ENCODE results near the gene CALML4.

Gene CALML4, protein sequence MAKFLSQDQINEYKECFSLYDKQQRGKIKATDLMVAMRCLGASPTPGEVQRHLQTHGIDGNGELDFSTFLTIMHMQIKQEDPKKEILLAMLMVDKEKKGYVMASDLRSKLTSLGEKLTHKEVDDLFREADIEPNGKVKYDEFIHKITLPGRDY

DNA sequence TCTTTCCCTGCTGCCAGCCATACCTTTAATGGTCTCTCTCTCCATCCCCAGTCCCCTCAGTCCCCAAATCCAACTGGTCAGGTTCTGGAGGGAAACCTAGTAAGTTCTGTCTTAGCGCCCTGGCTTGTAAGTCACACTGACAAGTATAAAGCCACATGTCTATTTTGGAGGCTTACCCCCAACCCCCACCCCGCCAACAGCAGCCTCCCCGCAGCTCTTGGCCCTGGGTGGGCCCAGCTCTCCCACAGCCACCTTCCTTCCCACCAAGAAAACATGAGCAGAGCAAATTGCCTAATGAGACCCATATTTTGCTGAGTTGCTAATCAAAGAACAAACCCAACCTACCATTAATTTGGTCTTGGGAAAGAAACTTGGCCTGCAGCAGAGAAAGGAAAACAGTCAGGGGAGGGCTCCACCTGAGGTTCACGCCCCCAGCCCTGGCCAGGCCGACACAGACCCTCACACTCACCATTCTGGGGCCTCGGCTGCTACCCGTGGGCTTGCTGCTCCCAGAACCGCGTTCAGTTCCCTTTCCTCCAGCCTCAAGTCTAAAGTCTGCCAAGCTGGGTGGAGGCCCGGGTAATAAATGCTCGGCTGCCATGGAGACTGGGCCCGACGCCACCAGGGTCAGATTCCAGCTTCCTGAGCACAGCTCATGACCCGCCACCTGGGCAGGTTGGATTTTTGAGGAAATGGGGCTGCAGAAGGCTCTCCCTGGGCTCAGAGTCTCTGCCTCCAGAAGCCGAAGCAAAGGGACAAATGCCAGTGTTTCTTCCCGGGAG, at the start of gene CALML4:
CALML4 (minus strand) TSS at position 557 of the 782 bp plus-strand sequence; CDS start at position 472, 85 bp downstream.
- H3K4me3 ChIP-seq (replicated peaks in 1 of 2; ENCODE audit: low read depth in 2 of 2, low read length in 2 of 2) = no peak within 1 kb of the TSS
- TF ChIP-seq, protein P1, sequence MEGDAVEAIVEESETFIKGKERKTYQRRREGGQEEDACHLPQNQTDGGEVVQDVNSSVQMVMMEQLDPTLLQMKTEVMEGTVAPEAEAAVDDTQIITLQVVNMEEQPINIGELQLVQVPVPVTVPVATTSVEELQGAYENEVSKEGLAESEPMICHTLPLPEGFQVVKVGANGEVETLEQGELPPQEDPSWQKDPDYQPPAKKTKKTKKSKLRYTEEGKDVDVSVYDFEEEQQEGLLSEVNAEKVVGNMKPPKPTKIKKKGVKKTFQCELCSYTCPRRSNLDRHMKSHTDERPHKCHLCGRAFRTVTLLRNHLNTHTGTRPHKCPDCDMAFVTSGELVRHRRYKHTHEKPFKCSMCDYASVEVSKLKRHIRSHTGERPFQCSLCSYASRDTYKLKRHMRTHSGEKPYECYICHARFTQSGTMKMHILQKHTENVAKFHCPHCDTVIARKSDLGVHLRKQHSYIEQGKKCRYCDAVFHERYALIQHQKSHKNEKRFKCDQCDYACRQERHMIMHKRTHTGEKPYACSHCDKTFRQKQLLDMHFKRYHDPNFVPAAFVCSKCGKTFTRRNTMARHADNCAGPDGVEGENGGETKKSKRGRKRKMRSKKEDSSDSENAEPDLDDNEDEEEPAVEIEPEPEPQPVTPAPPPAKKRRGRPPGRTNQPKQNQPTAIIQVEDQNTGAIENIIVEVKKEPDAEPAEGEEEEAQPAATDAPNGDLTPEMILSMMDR (IDR thresholded peaks at IDR 0.05; ENCODE audit: low read depth, low read length) = no peak
- DNase-seq (ENCODE audit: low read depth in 2 of 2) = peak in 1 of 2 donors; percentile 61

DNA sequence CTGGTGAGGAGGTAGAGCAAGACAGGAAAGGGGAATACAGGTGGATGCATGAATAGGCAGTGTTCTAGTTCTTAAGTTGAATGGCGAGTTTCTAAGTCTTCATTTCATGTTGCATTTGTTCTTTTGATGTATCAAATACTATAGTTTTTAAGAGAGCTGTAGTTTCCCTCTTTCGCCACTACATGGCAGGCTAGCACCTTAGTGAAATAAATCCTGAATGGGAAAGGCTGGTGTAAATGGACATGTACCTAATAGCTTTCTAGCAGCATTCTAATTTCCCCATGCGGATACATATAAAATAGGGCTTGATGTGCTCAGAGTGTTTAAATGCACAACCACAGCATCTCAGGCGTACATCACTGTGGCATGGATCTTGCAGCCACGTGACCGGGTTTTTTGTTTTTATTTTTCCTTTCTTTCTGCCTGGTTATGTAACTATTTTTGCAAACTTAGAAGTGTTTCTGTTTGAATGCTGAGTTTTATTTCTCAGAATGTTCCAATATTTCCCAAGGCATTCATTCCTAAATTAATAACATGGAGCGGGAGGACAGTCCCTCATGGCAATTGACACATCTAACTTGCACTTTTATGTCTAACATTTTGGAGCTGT, 47.9 kb upstream of the CALML4 start:
- no peak overlapping the region for H3K4me3 ChIP-seq (replicated peaks in 1 of 2; ENCODE audit: low read depth in 2 of 2, low read length in 2 of 2)
- TF ChIP-seq, protein P1 (IDR thresholded peaks at IDR 0.05; ENCODE audit: low read depth, low read length) = peak; percentile 79
- peak; percentile 89 for DNase-seq (ENCODE audit: low read depth in 2 of 2)

DNA sequence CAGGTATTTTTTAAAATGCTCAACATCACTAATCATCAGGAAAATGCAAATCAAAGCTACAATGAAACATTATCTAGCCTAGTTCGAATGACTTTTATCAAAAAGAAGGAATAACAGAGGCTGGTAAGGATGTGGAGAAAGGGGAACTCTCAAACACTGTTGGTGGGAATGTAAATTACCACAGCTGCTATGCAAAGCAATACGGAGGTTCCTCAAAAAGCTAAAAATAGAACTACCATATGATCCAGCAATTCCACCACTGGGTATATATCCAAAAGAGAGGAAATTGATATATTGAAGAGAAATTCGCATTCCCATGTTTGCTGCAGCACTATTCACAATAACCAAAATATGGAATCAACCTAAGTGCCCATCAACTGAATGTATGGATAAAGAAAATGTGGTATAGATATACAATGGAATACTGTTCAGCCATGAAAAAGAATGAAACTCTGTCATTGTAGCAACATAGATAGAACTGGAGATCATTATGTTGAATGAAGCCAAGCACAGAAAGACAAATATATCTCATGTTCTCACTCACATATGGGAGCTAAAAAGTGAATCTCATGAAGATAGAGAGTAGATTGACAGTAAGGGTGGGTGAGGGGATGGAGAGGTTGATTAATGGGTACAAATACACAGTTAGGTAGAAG, 44.1 kb upstream of the CALML4 start:
- no peak for DNase-seq (ENCODE audit: low read depth in 2 of 2)
- H3K4me3 ChIP-seq (replicated peaks in 1 of 2; ENCODE audit: low read depth in 2 of 2, low read length in 2 of 2) = no peak overlapping the region
- TF ChIP-seq, protein P1 (IDR thresholded peaks at IDR 0.05; ENCODE audit: low read depth, low read length) = no peak

DNA sequence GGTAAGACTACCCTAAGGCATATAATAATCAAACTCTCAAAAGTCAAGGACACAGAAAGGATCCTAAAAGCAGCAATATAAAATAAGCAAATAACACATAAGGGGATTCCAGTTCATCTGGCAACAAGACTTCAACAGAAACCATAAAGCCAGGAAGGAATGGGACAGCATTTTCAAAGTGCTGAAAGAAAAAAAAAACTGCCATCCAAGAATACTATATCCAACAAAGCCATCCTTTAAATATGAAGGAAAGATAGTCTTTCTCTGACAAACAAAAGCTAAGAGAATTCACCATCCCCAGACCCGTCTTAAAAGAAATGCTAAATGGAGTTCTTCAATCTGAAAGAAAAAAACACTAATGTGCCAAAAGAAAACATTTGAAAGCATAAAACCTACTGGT, 39.1 kb upstream of the CALML4 start:
- TF ChIP-seq, protein P1 (IDR thresholded peaks at IDR 0.05; ENCODE audit: low read depth, low read length) = no peak
- no peak for DNase-seq (ENCODE audit: low read depth in 2 of 2)

DNA sequence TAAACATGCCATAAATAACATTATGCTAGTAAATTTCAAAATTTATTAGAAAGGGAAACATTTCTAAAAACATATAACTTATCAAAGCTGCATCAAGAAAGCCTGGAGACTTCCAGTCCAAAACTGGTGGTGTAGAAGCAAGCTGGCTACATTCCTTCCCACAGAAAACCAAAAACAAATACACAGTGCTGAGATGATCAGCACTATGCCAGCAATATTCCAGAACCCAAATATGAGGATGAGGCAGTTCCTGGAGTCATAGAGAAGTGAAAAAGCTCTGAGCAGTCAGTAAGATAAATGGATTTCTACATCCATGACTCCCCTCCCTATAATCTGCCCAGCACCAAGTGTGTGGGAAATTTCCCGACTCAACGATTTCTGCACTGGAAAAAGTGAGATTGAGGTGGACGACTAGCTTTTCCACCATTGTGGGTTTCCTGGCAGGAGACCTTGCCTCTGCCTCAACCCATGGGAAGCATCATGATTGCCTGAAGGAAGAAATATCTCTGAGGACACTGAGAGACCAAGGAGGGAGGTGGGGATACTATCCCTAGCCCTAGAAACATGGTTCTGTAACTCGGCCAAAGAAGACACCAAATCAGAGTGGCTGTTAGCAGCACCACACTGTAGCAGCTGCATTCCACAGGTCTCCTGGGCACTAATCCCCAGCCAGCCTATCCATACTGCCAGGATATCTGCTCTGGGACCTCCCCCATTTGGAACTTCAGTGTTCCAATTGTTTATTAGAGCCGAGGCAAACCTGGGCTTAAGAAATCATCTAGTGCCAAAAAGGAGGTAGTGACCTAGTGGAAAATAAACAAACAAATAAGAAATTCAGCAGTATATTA, 36.2 kb upstream of the CALML4 start:
- DNase-seq (ENCODE audit: low read depth in 2 of 2) = no peak
- H3K4me3 ChIP-seq (replicated peaks in 1 of 2; ENCODE audit: low read depth in 2 of 2, low read length in 2 of 2) = no peak overlapping the region
- TF ChIP-seq, protein P1 (IDR thresholded peaks at IDR 0.05; ENCODE audit: low read depth, low read length) = no peak

More for the DNA sequence above, 39.1 kb upstream of the CALML4 start:
- H3K4me3 ChIP-seq (replicated peaks in 1 of 2; ENCODE audit: low read depth in 2 of 2, low read length in 2 of 2) = no peak overlapping the region

DNA sequence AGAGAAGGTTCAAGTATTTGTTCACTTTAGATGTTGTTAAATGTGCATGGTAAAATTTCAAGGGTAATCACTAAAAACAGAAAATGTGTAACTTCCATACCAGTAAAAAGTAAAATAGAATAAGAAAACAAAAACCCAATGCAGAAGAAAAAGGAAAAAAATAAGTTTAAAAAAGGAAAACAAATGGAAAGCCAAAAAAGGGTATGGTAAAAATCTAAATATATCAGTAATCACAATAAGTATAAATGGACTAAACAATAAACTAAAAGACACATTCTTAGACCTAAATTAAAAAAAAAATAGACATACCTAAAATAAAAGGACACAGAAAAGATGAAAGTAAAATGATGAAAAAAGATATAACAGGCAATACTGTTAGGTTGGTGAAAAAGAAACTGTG, 33.9 kb upstream of the CALML4 start:
- TF ChIP-seq, protein P1 (IDR thresholded peaks at IDR 0.05; ENCODE audit: low read depth, low read length) = no peak
- H3K4me3 ChIP-seq (replicated peaks in 1 of 2; ENCODE audit: low read depth in 2 of 2, low read length in 2 of 2) = no peak overlapping the region
- no peak for DNase-seq (ENCODE audit: low read depth in 2 of 2)
